Ectodermal cell (in vitro differentiated cells): ENCODE measurements around the gene FSIP1.

ENCODE experiments used
- H3K27ac ChIP-seq: 2 replicates; pipeline ENCODE4 v1.7.0; 2013; ENCODE audit warnings: mild to moderate bottlenecking, low read depth, low read length; ENCODE audit not compliant: insufficient read depth, poor library complexity, severe bottlenecking
- H3K27me3 ChIP-seq: 2 replicates; pipeline ENCODE4 v1.7.0; 2013; ENCODE audit warnings: mild to moderate bottlenecking, low read length; ENCODE audit not compliant: insufficient read depth, control insufficient read depth, poor library complexity, severe bottlenecking
- H3K36me3 ChIP-seq: one replicate; pipeline ENCODE4 v1.7.0; 2013; ENCODE audit warnings: low read length; ENCODE audit not compliant: control insufficient read depth, insufficient read depth
- H3K4me1 ChIP-seq: one replicate; pipeline ENCODE4 v1.7.0; 2013; ENCODE audit warnings: low read length; ENCODE audit not compliant: control insufficient read depth, insufficient read depth
- H3K4me3 ChIP-seq: 2 replicates; pipeline ENCODE4 v1.7.0; 2013; ENCODE audit warnings: low read depth, low read length, control low read depth; ENCODE audit not compliant: insufficient read depth
- H3K9me3 ChIP-seq: 2 replicates; pipeline ENCODE4 v1.7.0; 2013; ENCODE audit warnings: mild to moderate bottlenecking, low read length, moderate library complexity; ENCODE audit not compliant: control insufficient read depth
- WGBS, 2 experiments: methylation state at CpG; one replicate each; pipeline ENCODE4 v1.1.7; 2013; ENCODE audit warnings: missing lambda C conversion rate in 2 of 2; 5-methylcytosine and 5-hydroxymethylcytosine counted together

The FSIP1 gene

GRCh38 chr15:39808909-39809308 is 26.3 kb upstream of the FSIP1 start:
- H3K4me1 ChIP-seq = peaks cover 3% of the 10 kb centered on the region
- H3K27ac ChIP-seq = no peak overlapping the region
- no peak overlapping the region for H3K4me3 ChIP-seq
- H3K36me3 ChIP-seq = no peaks in the 10 kb centered on the region
- no peaks in the 10 kb centered on the region for H3K9me3 ChIP-seq
- WGBS, 2 experiments = 36 to 47% methylated on average over 3 of the region's 3 CpGs
- H3K27me3 ChIP-seq = no peaks in the 10 kb centered on the region

GRCh38 chr15:39807791-39808190 is 25.1 kb upstream of the FSIP1 start:
- Histone ChIP-seq H3K9me3 (no peaks in the 10 kb centered on the region), H3K27ac (no peak overlapping the region), H3K4me3 (no peak overlapping the region), H3K36me3 (no peaks in the 10 kb centered on the region), H3K4me1 (peaks cover 3% of the 10 kb centered on the region), H3K27me3 (no peaks in the 10 kb centered on the region)
- WGBS, 2 experiments = 81 to 84% methylated on average over 4 of the region's 4 CpGs

GRCh38 chr15:39804026-39804425 is 21.4 kb upstream of the FSIP1 start:
- no peak overlapping the region for H3K4me3 ChIP-seq
- WGBS, 2 experiments = 89 to 100% methylated on average over 2 of the region's 2 CpGs
- H3K27ac ChIP-seq = no peak overlapping the region
- H3K9me3 ChIP-seq = no peaks in the 10 kb centered on the region
- no peaks in the 10 kb centered on the region for H3K36me3 ChIP-seq
- no peaks in the 10 kb centered on the region for H3K27me3 ChIP-seq
- H3K4me1 ChIP-seq = peaks cover 3% of the 10 kb centered on the region

GRCh38 chr15:39803016-39803415 is 20.4 kb upstream of the FSIP1 start:
- no peak overlapping the region for H3K27ac ChIP-seq
- no peaks in the 10 kb centered on the region for H3K9me3 ChIP-seq
- WGBS, 2 experiments = 91 to 96% methylated on average over 4 of the region's 4 CpGs
- no peaks in the 10 kb centered on the region for H3K36me3 ChIP-seq
- no peaks in the 10 kb centered on the region for H3K27me3 ChIP-seq
- H3K4me3 ChIP-seq = no peak overlapping the region
- peaks cover 3% of the 10 kb centered on the region for H3K4me1 ChIP-seq

- Histone ChIP-seq H3K27ac (no peak overlapping the region), H3K4me3 (no peak overlapping the region), H3K9me3 (no peaks in the 10 kb centered on the region), H3K27me3 (no peaks in the 10 kb centered on the region), H3K4me1 (peaks cover 3% of the 10 kb centered on the region), H3K36me3 (no peaks in the 10 kb centered on the region)
- WGBS, 2 experiments = 93 to 94% methylated on average over 19 of the region's 19 CpGs
Measured at GRCh38 chr15:39801641-39802309, 19.1 kb upstream of the FSIP1 start.

GRCh38 chr15:39799552-39800011 is 16.9 kb upstream of the FSIP1 start:
- H3K4me1 ChIP-seq = no peaks in the 10 kb centered on the region
- H3K36me3 ChIP-seq = no peaks in the 10 kb centered on the region
- H3K9me3 ChIP-seq = no peaks in the 10 kb centered on the region
- no peak overlapping the region for H3K27ac ChIP-seq
- WGBS, 2 experiments = 93 to 95% methylated on average over 6 of the region's 6 CpGs
- H3K4me3 ChIP-seq = no peak overlapping the region
- no peaks in the 10 kb centered on the region for H3K27me3 ChIP-seq

GRCh38 chr15:39798382-39798781 is 15.7 kb upstream of the FSIP1 start:
- 87 to 90% methylated on average over 4 to 6 of the region's 6 CpGs for WGBS, 2 experiments
- H3K4me1 ChIP-seq = no peaks in the 10 kb centered on the region
- no peak overlapping the region for H3K27ac ChIP-seq
- no peaks in the 10 kb centered on the region for H3K9me3 ChIP-seq
- no peaks in the 10 kb centered on the region for H3K36me3 ChIP-seq
- H3K4me3 ChIP-seq = no peak overlapping the region
- H3K27me3 ChIP-seq = no peaks in the 10 kb centered on the region

- Histone ChIP-seq H3K4me1 (no peaks in the 10 kb centered on the region), H3K36me3 (no peaks in the 10 kb centered on the region), H3K4me3 (no peak overlapping the region), H3K27ac (no peak overlapping the region), H3K9me3 (no peaks in the 10 kb centered on the region), H3K27me3 (no peaks in the 10 kb centered on the region)
- WGBS, 2 experiments = 93 to 95% methylated on average over 6 of the region's 6 CpGs
Measured at GRCh38 chr15:39797407-39797806, 14.8 kb upstream of the FSIP1 start.

- Histone ChIP-seq H3K27ac (no peak overlapping the region), H3K4me3 (no peak overlapping the region), H3K27me3 (no peaks in the 10 kb centered on the region), H3K4me1 (no peaks in the 10 kb centered on the region), H3K9me3 (no peaks in the 10 kb centered on the region), H3K36me3 (no peaks in the 10 kb centered on the region)
- 89 to 97% methylated on average over 4 to 5 of the region's 5 CpGs for WGBS, 2 experiments
Measured at GRCh38 chr15:39796601-39797000, 14.0 kb upstream of the FSIP1 start.

GRCh38 chr15:39795486-39795885 is 12.8 kb upstream of the FSIP1 start:
- 93% methylated on average over 3 of the region's 3 CpGs for WGBS, 2 experiments
- H3K9me3 ChIP-seq = no peaks in the 10 kb centered on the region
- H3K4me3 ChIP-seq = no peak overlapping the region
- H3K27me3 ChIP-seq = no peaks in the 10 kb centered on the region
- no peaks in the 10 kb centered on the region for H3K36me3 ChIP-seq
- H3K27ac ChIP-seq = no peak overlapping the region
- H3K4me1 ChIP-seq = no peaks in the 10 kb centered on the region

GRCh38 chr15:39794954-39795353 is 12.3 kb upstream of the FSIP1 start:
- WGBS, 2 experiments = 92 to 96% methylated on average over 2 to 3 of the region's 3 CpGs
- H3K9me3 ChIP-seq = no peaks in the 10 kb centered on the region

More at GRCh38 chr15:39794954-39795353, 12.3 kb upstream of the FSIP1 start:
- no peak overlapping the region for H3K27ac ChIP-seq
- H3K4me1 ChIP-seq = no peaks in the 10 kb centered on the region
- no peaks in the 10 kb centered on the region for H3K36me3 ChIP-seq
- H3K27me3 ChIP-seq = no peaks in the 10 kb centered on the region
- H3K4me3 ChIP-seq = no peak overlapping the region
